WTC11 (cell line): ENCODE results near the gene ZNF581. TPM values are rescaled to one million over a fixed set of nuclear protein-coding genes. Genes with fewer than 3 reads are reported as not detected.

Source experiments
- CREB1 ChIP-seq: sonication (generic); formaldehyde crosslinking; IDR thresholded peaks from 2 replicates; pipeline ENCODE4 v1.8.0; 2023; ENCODE audit warnings: mild to moderate bottlenecking, missing genetic modification reagents
- CTCF ChIP-seq: fragments of 200-600 bp; IDR thresholded peaks from 2 replicates; pipeline ENCODE4 v1.8.0; 2022; ENCODE audit warnings: antibody characterized with exemption
- E2F5 ChIP-seq: sonication (generic); formaldehyde crosslinking; IDR thresholded peaks from 2 replicates; pipeline ENCODE4 v1.8.1; 2022; ENCODE audit warnings: mild to moderate bottlenecking, moderate library complexity, missing genetic modification reagents
- ELF4 ChIP-seq: sonication (generic); formaldehyde crosslinking; IDR thresholded peaks from 2 replicates; pipeline ENCODE4 v1.8.1; 2022; ENCODE audit warnings: low read depth, mild to moderate bottlenecking, moderate library complexity, missing genetic modification reagents
- ERG ChIP-seq: fragments of 250-450 bp; sonication (Bioruptor Pico); IDR thresholded peaks from 2 replicates; pipeline ENCODE4 v1.8.0; 2021; ENCODE audit warnings: mild to moderate bottlenecking
- ETV6 ChIP-seq: sonication (generic); formaldehyde crosslinking; IDR thresholded peaks from 2 replicates; pipeline ENCODE4 v1.8.1; 2022; ENCODE audit warnings: mild to moderate bottlenecking, missing genetic modification reagents
- JUN ChIP-seq: sonication (generic); formaldehyde crosslinking; IDR thresholded peaks from 2 replicates; pipeline ENCODE4 v1.8.0; 2023; ENCODE audit warnings: mild to moderate bottlenecking, missing genetic modification reagents
- MLX ChIP-seq: sonication (generic); formaldehyde crosslinking; IDR thresholded peaks from 2 replicates; pipeline ENCODE4 v1.8.1; 2023; ENCODE audit warnings: mild to moderate bottlenecking, missing genetic modification reagents, moderate library complexity
- OVOL2 ChIP-seq: fragments of 250-450 bp; sonication (Bioruptor Pico); IDR thresholded peaks from 2 replicates; pipeline ENCODE4 v1.9.0; 2021; ENCODE audit warnings: mild to moderate bottlenecking, borderline replicate concordance
- PRDM15 ChIP-seq: sonication (generic); formaldehyde crosslinking; IDR thresholded peaks from 2 replicates; pipeline ENCODE4 v1.8.0; 2022; ENCODE audit warnings: missing genetic modification reagents
- PREB ChIP-seq: sonication (generic); formaldehyde crosslinking; IDR thresholded peaks from 2 replicates; pipeline ENCODE4 v1.8.1; 2022; ENCODE audit warnings: mild to moderate bottlenecking, missing genetic modification reagents, moderate library complexity, borderline replicate concordance
- PRRX2 ChIP-seq: fragments of 250-450 bp; sonication (Bioruptor Pico); IDR thresholded peaks from 2 replicates; pipeline ENCODE4 v1.8.0; 2021; ENCODE audit warnings: mild to moderate bottlenecking
- SMAD3 ChIP-seq: sonication (generic); formaldehyde crosslinking; IDR thresholded peaks from 2 replicates; pipeline ENCODE4 v1.8.0; 2022; ENCODE audit warnings: missing genetic modification reagents, mild to moderate bottlenecking, borderline replicate concordance
- SOX15 ChIP-seq: fragments of 250-450 bp; sonication (Bioruptor Pico); IDR thresholded peaks from 2 replicates; pipeline ENCODE4 v1.9.0; 2021; ENCODE audit warnings: mild to moderate bottlenecking
- SP1 ChIP-seq: sonication (generic); formaldehyde crosslinking; conservative IDR thresholded peaks from 2 replicates; pipeline ENCODE4 v1.8.1; 2022; ENCODE audit warnings: missing genetic modification reagents
- STAT6 ChIP-seq: sonication (generic); formaldehyde crosslinking; conservative IDR thresholded peaks from 2 replicates; pipeline ENCODE4 v1.8.1; 2023; ENCODE audit warnings: mild to moderate bottlenecking, low read depth, missing genetic modification reagents, moderate library complexity
- TP53 ChIP-seq: sonication (generic); formaldehyde crosslinking; IDR thresholded peaks from 2 replicates; pipeline ENCODE4 v1.8.1; 2023; ENCODE audit warnings: mild to moderate bottlenecking, missing genetic modification reagents
- USF2 ChIP-seq: sonication (generic); formaldehyde crosslinking; IDR thresholded peaks from 2 replicates; pipeline ENCODE4 v1.8.1; 2023; ENCODE audit warnings: mild to moderate bottlenecking, missing genetic modification reagents, moderate library complexity
- ZBTB43 ChIP-seq: sonication (generic); formaldehyde crosslinking; IDR thresholded peaks from 2 replicates; pipeline ENCODE4 v1.8.1; 2023; ENCODE audit warnings: mild to moderate bottlenecking, missing genetic modification reagents
- ZNF138 ChIP-seq: sonication (generic); formaldehyde crosslinking; conservative IDR thresholded peaks from 2 replicates; pipeline ENCODE4 v1.8.1; 2022; ENCODE audit warnings: mild to moderate bottlenecking, moderate library complexity, missing genetic modification reagents
- ZNF219 ChIP-seq: sonication (generic); formaldehyde crosslinking; IDR thresholded peaks from 2 replicates; pipeline ENCODE4 v1.8.0; 2023; ENCODE audit warnings: missing genetic modification reagents, mild to moderate bottlenecking, borderline replicate concordance
- ZNF317 ChIP-seq: sonication (generic); formaldehyde crosslinking; IDR thresholded peaks from 2 replicates; pipeline ENCODE4 v1.8.1; 2023; ENCODE audit warnings: low read depth, mild to moderate bottlenecking, moderate library complexity, missing genetic modification reagents, borderline replicate concordance
- ZNF423 ChIP-seq: fragments of 250-450 bp; sonication (Bioruptor Pico); IDR thresholded peaks from 2 replicates; pipeline ENCODE4 v2.1.2; 2022; ENCODE audit warnings: mild to moderate bottlenecking, moderate library complexity
- total RNA-seq: library from RNA; stranded (reverse); gene quantifications from 3 replicates; pipeline ENCODE4 v1.2.3, GENCODE V29; 2021

ZNF581 gene
- total RNA-seq, 1 experiment from 2014 or later = 100 TPM

GRCh38 chr19:55654868-55655647 lies 11.6 kb downstream of the ZNF581 start, which contains the start of gene U2AF2 (continued):
- TF ChIP-seq CTCF (no peak), ZNF423 (CRISPR knock-in tag) (no peak), JUN (CRISPR knock-in tag) (peak; percentile 41; the same call in 1 of the 2 replicates), OVOL2 (CRISPR knock-in tag) (no peak), ERG (CRISPR knock-in tag) (no peak), TP53 (CRISPR knock-in tag) (no peak), PREB (CRISPR knock-in tag) (no peak), PRDM15 (CRISPR knock-in tag) (no peak), CREB1 (CRISPR knock-in tag) (no peak), USF2 (peak; percentile 92), ETV6 (CRISPR knock-in tag) (peak; percentile 43; the same call in 1 of the 2 replicates), PRRX2 (CRISPR knock-in tag) (0 out of 2 replicates have a peak, but pooled peaks have one; percentile 53), ZBTB43 (CRISPR knock-in tag) (no peak), E2F5 (CRISPR knock-in tag) (peak; percentile 92), ZNF317 (0 out of 2 replicates have a peak, but pooled peaks have one; percentile 17), SP1 (CRISPR knock-in tag) (peak; percentile 48), ZNF219 (CRISPR knock-in tag) (no peak), ELF4 (0 out of 2 replicates have a peak, but pooled peaks have one; percentile 42), SMAD3 (0 out of 2 replicates have a peak, but pooled peaks have one; percentile 26), MLX (CRISPR knock-in tag) (no peak), SOX15 (CRISPR knock-in tag) (no peak), ZNF138 (CRISPR knock-in tag) (no peak; the same call in 1 of the 2 replicates), STAT6 (CRISPR knock-in tag) (no peak)
